ENCODE results near the gene PDCL2.

- TF ChIP-seq CTCF (IDR thresholded peaks at IDR 0.05) (no peak), POLR2A (IDR thresholded peaks at IDR 0.05) (no peak)
Observed at GRCh38 chr4:55538531-55538930, 53.5 kb downstream of the PDCL2 start.

Measured in prostate gland (tissue), 2 donors.